GM12873 (cell line): ENCODE measurements around the gene PPP1R36.

ENCODE experiments used
- CTCF ChIP-seq: IDR thresholded peaks from 2 replicates; pipeline ENCODE4 v1.5.1; 2012; ENCODE audit warnings: low read depth, mild to moderate bottlenecking, moderate library complexity, low read length, control low read depth; ENCODE audit not compliant: insufficient read depth; ENCODE audit errors: missing control alignments

Gene PPP1R36

GRCh38 chr14:64637735-64638473, 88.1 kb downstream of the PPP1R36 start:
- TF ChIP-seq CTCF: no peak

- TF ChIP-seq CTCF: no peak
Observed at GRCh38 chr14:64638625-64639024, 88.9 kb downstream of the PPP1R36 start.
